A549 (cell line): Measurements from ENCODE around the gene MYO1E.

Experiments
- BHLHE40 ChIP-seq: IDR thresholded peaks from 2 replicates; pipeline ENCODE4 v1.6.1; 2012; ENCODE audit warnings: low read depth, low read length, inconsistent platforms
- CTCF ChIP-seq: fragments of >200 bp; sonication (Bioruptor Twin); formaldehyde crosslinking; IDR thresholded peaks from 3 replicates; pipeline ENCODE4 v1.5.1; 2016
- E2F6 ChIP-seq: IDR thresholded peaks from 2 replicates; pipeline ENCODE4 v1.6.1; 2012; ENCODE audit warnings: low read depth, borderline replicate concordance
- POLR2A ChIP-seq: IDR thresholded peaks from 2 replicates; pipeline ENCODE4 v1.6.1; 2012; ENCODE audit warnings: mild to moderate bottlenecking, low read length
- ZC3H11A ChIP-seq: fragments of 450-650 bp; IDR thresholded peaks from 2 replicates; pipeline ENCODE4 v1.6.1; 2014; ENCODE audit warnings: antibody characterized with exemption, mild to moderate bottlenecking

- no peak for TF ChIP-seq CTCF
- no peak for TF ChIP-seq ZC3H11A
- no peak for TF ChIP-seq POLR2A
- TF ChIP-seq BHLHE40: no peak
- TF ChIP-seq E2F6: no peak
Observed at GRCh38 chr15:59327942-59328341, 44.7 kb downstream of the MYO1E start.
